ENCODE measurements around the gene SLC46A3.
"Not testable (repeated sequence)": the region's sequence is repeated elsewhere in the genome, so short reads cannot be mapped to it uniquely, and the experiment has no call there.

Gene SLC46A3

DNA sequence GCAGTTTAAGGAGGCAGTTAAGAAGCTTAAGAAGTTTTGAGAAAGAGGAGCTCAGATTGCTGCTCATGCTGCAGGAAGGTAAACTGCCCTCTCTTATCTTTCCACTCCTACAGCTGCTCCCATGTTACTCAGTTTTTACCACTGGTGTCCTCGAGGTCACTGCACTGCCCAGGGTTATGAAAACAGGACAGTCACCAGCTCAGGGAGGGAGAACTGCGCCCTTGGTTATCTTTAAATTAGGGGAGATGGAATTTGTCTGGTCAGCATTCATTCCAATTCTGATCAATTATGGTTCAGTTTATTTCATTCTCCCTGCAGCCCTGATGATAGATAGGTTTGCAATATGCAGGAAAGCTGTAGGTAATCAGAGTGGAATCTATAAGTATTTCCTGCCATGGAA is 10.8 kb upstream of the SLC46A3 start:
- no peak for DNase-seq

DNA sequence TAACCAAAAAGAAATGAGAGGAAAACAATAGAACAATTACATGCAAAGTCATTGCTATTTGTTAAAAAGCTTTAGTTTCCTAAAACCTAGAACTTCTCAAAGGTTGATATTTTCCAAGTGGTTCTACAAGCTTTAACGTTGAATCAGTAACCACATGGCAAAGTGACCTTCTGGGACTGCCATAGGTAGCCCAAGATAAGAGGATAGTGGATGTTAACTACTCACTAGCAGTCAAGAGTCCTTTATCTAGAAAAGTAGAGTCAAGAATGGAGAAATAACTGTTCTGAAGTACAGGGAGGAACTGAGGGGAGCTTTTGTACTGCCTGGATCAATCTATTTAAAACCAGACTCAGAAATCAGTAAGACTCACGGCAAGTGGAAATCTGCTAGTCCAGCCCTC is 9.9 kb upstream of the SLC46A3 start:
- DNase-seq = no peak

DNA sequence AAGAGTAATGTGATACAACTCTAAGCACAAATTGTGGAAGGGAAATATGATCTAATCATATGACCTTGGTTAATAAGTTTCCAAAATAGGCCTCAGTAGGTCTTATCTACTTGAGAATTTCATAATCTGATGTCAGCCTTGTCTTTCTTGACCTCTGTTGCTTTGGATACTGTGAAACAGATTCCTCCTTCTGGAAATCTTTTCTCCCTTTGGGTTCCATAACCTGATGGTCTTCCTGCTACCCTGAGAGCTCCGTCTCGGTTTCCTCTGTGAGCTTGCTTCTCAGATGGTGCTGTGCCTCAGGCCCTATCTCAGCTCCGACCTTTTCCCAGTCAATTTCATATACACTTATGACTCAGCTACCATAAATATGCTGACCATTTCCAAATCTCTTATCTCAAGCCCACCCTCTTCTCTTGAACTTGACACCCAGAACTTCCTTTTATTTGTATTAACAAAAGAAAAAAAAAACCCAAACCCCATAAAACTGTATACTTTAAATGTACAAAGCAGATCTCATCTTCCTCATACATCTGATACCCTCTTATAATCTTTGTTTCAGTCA is 6.4 kb upstream of the SLC46A3 start:
- no peak for DNase-seq

DNA sequence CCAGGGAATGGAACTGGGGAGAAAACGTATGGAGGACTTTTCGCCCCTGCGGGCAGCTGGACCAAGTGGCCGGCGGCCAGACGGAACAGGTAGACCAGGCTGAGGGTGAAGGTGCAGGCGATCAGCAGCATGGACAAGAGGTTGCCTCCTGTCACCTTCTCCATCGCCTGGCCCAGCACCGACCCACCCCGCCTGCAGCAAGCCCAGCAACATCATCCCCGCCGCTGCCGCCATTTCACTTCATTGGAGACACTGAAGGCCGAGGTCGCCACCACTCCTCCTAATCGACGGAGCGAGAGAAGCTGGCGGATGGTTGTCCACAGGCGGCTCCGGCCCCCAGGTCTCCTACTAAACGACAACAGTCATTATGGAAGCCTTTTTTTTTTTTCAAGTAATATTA is 5.0 kb upstream of the SLC46A3 start:
- no peak for DNase-seq

DNA sequence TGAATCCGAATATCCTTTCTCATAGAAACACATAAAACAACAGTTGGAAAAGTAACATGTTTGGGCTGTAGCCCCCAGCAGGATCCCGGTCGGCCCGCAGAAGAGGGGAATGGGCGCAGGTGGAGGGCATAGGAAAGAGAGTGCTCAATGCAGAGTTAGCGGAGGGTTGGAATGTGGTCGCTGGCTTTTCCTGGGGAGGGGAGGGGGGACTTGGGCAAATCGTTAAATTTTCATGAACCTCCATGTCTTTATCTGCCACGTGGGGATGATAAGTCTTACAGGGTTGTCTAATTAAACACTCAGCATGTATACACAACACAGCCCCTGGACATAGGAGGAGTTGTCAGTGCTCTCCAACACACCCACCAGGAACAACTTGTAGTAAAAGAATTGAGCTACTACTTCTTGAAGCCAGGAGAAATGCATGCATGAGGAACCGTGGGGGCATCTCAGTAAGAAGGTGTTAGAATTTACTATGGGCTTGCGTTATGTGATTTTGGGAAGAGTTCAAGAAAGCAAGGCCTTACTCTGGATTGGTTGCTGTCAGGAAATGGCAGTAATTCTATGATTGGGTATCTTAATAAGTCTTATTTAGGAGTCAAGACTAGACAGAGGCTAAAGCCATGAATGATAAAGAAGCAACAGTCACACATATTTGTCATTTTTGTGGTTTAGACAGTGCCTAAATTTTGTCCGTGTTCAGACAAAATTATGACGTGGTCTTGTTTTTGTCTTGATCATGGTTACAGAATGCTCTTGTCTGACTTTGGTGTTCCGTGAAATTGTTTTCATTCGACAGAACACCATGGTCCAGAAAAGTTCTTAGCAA is 671 bp upstream of the SLC46A3 start:
- no peak for DNase-seq

DNA sequence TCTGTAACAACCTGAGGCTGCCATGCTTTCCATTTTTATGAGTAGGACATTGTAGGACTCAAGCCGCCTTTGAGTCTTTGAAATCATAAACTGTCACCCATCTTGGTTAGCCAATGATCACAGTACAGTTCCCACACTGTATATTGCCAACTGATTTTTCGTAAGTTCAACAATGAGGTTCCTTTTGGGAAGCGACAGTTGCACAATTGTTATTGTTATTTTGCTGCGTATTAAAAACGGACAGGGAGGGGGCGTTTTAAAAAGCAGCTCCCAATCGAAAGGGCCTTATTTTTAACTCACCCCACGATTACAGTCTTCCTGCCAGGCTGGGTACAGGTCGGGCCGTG is 601 bp downstream of the SLC46A3 start:
- DNase-seq = no peak

DNA sequence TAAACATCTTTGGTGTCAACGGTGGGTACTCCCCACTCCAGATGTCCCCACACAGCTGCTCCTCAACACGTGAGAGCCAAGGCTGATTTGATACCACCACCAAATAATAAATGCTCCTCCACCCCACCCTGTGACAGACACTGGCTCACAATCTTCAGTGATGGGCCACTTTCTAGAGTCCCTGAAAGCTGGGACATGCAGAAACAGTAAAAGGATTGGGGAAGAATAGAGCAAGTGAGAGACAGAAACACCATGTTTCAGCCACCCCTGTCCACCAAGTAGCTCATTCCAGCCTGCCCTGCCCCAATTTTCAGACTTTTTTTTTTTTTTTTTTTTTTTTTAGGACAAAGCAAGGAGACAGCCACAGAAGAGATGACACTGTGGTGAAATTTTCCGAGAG is 1.6 kb downstream of the SLC46A3 start:
- no peak for DNase-seq

DNA sequence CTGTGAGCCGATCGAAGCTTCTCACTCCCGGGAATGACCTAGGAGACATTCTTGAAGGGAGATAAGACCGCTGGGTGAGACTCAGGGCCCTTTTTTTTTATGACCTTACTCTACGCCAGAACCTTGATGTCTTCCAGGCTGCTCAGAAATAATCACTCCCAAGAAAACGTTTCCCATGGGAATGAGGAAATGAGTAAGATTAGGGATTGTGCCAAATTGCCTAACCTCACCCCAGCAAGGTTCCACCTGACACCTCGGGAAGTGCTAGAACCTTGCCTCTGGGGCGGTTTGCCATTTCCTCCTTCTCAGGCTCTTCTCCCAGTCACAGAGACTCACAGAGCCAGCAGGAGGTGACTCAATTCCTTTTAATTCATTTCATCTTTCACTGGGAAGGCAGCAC is 2.3 kb downstream of the SLC46A3 start:
- DNase-seq = no peak

DNA sequence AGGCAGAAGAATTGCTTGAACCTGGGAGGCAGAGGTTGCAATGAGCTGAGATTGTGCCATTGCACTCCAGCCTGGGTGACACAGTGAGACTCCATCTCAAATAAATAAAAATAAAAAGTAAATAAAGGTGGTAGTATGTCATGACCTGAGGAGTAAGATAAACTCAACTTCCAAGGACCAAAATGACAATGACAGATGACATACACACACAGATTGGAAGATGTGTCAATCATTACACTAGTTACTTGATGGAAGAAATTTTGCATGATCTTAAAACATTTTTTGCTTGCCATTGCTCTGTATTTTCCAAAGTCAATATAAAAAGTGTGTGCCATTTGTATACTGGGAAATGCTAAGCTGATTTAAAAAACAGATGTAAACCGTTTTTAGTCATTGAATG is 4.1 kb downstream of the SLC46A3 start:
- DNase-seq = no peak

DNA sequence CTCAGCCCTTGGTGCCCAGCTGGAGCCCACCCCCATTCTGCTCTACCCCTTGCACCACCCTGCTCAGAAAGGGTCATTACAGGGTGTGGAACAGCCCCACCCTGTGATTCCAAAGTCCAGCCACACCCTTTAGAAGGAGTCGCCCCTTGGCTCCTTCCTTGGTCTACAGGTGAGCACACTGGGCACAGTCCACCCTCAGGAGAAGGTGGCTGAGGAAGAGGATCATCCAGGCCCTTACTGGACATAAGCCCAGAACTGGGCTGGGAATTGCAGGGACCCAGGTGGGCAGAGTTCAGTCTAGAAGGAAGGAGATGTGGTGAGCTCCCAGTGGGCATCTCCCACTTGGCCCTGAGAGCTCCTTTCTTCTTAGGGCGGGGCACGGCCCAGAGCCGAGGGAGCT is 8.6 kb downstream of the SLC46A3 start:
- DNase-seq = no peak

DNA sequence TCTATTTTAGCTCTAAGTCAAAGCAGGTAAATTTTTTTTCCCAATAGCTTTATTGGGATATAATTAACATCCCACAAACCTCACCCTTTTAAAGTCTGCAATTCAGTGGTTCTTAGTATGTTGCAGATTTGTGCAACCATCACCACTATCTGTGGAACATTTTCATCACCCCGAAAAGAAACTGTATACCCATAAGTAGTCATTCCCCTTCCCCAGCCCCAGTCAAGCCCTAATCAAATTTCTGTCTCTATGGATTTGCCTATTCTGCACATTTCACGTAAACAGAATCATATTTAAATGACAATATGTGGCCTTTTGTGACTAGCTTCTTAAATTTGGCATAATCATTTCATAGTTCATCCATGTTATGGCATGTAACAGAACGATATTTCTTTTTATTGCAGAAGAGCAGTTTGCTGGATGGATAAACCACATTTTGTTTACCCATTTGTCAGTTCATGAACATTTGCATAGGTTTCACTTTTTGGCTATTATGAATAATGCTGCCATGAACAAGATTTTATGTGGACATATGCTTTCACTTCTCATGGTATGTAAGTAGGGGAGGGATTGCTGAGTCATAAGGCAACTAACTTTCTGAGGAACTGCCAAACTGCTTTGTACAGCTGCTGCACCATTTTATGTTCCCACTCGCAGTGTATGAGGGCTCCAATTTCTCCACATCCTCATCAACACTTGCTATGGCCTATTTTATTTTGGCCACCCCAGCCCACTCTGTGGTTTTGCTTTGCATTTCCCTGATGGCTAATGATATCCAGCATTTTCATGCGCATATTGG is 10.9 kb downstream of the SLC46A3 start:
- no peak for DNase-seq

DNA sequence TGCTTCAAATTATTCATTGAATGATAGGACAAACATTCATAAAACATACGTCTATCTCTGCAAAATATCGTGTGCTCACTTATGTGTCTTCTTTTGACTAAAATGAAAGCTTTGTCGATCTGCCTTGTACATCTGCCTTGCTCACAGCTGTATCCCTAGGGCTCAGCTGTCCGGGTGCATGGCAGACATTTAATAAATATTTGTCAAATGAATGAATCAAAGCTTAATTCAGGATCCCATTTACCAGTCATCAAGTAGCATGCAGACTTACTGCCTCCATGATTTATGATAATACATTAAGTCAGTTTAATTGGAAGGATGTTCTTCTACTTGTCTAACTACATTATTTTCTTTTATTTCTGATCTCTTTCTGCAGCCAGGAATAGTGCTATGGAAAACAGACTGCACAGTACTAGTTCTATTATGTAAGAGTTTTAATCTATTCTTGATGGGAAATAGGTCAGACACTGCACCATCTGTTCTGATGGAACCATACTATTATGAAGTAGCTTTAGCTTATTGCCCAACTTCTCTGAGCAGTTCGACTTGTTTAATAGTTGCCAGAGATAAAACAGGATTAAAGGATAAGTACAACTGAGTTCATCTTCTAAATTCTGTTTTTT is 13.2 kb downstream of the SLC46A3 start:
- no peak for DNase-seq

DNA sequence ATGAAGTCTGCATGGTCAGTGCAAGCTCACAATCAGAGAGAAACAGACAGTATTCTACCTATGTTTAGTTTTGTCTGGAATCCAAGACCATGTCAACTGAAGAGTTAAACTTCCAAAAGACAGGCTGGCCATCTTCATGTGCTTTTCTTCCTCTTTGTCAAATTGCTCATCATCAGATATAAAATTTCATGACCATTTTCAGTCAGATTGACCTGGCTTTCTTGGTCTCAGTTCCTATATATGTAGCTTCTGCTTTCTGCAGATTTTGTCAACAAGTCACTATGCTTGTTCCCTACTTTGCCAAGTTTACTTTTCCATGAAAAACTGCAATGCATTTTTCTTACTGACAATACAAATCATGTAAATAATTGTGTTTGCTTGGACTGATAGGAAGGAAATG is 13.9 kb downstream of the SLC46A3 start:
- DNase-seq = no peak

DNA sequence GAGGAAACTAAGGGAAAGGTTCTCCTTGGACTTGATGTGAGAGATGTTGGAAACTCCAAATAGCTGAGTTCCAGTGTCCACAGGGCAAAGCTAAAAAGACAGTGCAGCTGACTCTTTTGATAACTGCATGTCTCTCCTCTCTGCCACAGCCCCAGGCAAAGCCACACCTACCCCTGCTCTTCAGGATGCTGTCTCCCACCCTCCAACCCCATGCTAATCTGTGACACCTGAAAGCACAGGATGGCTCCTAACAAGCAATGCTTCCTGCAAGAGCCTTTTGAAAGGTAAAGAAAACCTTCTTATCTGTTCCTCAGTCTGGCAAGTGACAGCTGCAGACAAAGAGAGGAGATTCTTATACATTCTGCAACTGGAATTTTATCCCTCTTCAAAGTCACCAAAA is 14.5 kb downstream of the SLC46A3 start:
- DNase-seq = no peak

DNA sequence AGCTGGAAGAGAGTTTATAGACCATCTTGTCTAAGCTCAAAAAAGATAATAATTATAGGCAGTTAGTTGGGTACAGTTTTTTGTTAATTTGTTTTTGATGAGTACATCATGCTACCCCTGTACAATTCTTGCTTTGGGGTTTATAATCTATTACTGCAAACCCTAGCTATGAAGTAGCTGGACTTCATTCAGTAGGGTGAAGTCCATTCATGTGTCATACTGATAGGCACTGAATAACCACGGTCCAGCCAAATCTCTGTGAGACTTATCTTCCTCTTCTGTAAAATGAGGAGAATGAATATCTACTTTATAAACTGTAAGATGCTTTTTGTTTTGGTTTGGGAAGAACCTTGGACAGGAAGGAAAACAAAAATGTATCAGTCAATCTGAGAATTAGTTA is 19.5 kb downstream of the SLC46A3 start:
- no peak for DNase-seq

DNA sequence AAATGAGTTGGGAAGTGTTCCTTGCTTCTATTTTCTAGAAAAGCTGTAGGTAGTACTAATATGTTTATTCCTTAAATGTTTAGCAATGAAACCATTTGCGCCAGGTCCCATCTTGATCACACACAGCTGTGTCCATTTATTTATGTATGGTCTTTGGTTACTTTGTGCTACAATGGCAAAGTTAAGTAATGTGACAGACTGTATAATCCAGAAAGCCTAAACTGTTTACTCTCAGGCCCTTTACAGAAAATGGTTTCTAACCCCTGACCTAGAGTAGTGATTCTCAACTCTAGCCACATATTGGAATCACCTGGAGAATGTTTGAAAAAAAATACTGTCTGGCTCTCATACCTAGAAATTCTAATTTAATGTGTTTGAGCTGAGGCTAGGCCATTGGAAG is 21.3 kb downstream of the SLC46A3 start:
- no peak for DNase-seq

DNA sequence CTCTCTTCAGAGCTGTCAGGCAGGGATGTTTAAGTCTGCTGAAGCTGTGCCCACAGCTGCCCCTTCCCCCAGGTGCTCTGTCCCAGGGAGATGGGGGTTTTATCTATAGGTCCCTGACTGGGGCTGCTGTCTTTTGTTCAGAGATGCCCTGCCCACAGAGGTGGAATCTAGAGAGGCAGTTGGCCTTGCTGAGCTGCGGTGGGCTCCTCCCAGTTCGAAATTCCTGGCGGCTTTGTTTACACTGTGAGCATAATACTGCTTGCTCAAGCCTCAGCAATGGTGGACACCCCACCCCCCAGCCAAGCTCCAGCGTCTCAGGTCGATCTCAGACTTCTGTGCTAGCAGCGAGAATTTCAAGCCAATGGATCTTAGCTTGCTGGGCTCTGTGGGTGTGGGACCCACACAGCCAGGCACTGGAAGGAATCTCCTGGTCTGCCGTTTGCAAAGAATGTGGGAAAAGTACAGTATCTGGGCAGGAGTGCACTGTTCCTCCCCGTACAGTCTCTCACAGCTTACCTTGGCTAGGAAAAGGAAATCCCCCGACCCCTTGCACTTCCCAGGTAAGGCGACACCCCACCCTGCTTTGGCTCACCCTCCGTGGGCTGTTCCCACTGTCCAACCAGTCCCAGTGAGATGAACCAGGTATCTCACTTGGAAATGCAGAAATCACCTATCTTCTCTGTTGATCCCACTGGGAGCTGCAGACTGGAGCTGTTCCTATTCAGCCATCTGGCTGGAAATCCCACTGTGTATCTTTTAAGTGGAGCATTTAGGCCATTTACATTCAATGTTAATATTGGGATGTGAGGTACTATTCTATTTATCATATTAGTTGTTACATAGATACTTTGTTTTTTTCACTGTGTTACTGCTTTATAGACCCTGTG is 24.9 kb downstream of the SLC46A3 start:
- DNase-seq = not testable (repeated sequence)

DNA sequence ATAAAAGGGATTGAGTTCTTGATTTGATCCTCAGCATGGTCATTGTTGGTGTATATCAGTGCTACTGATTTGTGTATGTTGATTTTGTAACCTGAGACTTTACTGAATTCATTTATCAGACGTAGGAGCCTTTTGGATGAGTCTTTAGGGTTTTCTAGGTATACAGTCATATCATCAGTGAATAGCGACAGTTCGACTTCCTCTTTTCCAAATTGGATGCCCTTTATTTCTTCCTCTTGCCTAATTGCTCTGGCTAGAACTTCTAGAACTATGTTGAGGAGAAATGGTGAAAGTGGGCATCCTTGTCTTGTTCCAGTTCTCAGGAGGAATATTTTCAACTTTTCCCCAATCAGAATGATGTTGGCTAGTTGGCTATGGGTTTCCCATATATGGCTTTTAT is 32.9 kb downstream of the SLC46A3 start:
- no peak for DNase-seq

DNA sequence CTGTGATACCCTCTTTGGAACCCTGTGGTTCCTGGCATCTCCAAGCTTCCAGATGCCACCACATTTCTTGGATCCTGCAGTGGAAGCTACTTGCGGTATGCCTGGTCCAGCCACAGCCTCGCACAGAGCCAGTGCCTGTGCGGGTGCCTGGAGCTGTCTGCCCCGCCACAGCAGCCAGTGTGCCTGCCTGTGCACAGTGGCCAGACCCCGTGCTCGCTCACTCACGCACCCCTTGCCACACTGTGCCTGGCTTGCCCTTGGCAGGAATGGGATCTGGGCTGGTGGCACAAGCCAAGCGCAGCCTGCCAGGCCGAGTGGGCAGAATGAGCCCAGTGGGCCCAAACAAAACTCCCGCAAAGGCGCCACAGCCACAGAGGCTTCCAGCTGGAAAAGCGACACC is 33.7 kb downstream of the SLC46A3 start:
- DNase-seq = no peak

DNA sequence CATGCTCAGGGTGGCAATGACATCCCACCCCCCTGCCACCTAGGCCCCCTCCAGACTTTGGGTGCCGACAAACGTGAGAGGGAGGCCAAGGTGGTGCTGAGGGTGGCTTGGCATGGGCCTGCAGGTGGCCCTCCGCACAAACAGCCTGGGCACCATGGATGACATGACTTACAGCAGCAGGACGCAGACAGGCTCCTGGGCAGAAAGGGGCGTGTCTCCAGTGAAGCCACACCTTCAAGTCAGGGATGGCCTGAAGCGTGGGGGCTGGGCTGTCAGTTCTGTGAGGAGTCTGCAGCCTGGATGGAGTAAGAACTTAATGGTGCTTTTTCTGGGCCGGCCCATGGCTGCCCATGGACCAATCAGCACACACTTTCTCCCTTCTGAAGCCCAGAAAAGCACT is 34.5 kb downstream of the SLC46A3 start:
- no peak for DNase-seq

DNA sequence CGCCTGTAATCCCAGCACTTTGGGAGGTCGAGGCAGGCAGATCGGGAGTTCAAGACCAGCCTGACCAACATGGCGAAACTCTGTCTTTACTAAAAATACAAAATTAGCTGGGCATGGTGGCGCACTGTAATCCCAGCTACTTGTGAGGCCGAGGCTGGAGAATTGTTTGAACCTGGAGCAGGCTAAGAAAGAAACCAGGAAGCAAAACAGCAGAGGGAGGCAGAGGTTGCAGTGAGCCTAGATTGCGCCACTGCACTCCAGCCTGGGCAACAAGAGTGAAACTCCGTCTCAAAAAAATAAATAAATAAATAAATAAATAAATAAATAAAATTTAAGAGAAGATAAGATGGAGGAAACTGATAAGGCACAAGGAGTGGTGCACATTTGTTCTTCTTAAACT is 35.6 kb downstream of the SLC46A3 start:
- DNase-seq = not testable (repeated sequence)

DNA sequence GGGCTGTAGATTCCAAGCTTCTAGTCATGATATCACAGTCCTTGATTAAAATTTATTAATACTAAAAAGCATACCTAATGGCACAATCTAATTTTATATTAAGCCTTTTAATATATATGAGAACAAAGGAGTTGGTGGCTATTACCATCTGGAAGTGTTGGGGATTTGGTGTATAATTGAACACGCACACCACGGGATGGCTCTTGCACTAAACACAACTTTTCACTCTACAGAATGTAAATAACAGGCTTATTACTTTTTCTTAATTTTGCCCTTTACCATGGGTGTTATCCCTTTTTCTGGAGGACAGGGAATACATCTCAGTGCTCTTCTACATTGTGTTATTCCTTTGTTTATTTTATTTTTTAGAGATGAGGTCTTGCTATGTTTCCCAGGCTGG is 38.2 kb downstream of the SLC46A3 start:
- no peak for DNase-seq

DNA sequence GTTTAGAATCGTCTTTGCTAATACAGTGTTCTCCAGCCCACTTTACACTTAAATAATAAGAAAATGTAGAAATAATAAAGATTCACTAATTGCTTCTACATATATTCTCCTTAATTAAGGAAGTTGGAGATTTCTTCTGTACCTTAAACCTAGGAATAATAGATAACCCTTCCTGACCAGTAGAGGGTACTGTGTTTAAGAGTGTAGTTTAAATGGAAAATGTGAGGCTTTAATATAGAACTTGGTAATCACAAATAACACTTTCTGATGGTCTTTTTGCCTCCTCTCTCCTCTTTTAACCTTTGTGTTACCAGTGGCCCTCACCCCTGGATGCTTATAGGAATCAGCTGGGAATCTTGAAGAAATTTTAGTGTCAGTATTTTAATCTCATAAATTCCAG is 39.1 kb downstream of the SLC46A3 start:
- DNase-seq = no peak
